ENCODE results near the gene ARMC7. TPM values are rescaled to one million over a fixed set of nuclear protein-coding genes. Genes with fewer than 3 reads are reported as not detected.
"Not testable (repeated sequence)": the region's sequence is repeated elsewhere in the genome, so short reads cannot be mapped to it uniquely, and the experiment has no call there.

The ARMC7 gene
- polyA plus RNA-seq, 1 donor (not counting 4 experiments of a cell fraction or from before 2014, with no cell fraction given): 4.2 TPM

DNA sequence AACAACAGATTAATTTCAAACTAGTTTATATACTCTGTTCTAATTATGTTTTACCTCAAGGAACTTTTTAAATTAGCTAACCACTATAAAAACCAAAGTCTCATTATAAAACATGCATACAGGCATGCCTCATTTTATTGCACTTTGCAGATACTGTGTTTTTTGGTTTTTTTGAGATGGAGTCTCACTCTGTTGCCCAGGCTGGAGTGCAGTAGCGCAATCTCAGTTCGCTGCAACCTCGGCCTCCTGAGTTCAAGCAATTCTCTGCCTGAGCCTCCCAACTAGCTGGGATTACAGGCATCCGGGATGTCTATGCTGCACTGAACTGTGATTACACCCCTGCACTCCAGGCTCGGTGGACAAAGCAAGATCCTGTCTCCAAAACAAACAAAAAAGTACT, 53.3 kb downstream of the ARMC7 start:
- Histone ChIP-seq H3K27me3 (ENCODE audit: control insufficient read depth, extremely low read depth, insufficient read depth, low read length) (no peaks in the 10 kb centered on the region), H3K79me2 (ENCODE audit: control insufficient read depth, insufficient read depth, low read length) (peaks cover 2% of the 10 kb centered on the region), H4K20me1 (ENCODE audit: control insufficient read depth, extremely low read depth, insufficient read depth, low read length) (no peaks in the 10 kb centered on the region), H3K9me1 (ENCODE audit: control insufficient read depth, extremely low read depth, insufficient read depth, low read length) (no peaks in the 10 kb centered on the region), H3K4me3 (ENCODE audit: control insufficient read depth in 2 of 3, extremely low read depth in 1 of 3, insufficient read depth in 2 of 3, low read depth in 1 of 3, low read length in 3 of 3) (no peak overlapping the region), H3K27ac (ENCODE audit: control insufficient read depth, insufficient read depth, low read length) (no peak overlapping the region), H3K4me1 (ENCODE audit: control insufficient read depth, extremely low read depth, insufficient read depth, low read length) (peaks cover 25% of the 10 kb centered on the region), H3K36me3 (ENCODE audit: control insufficient read depth in 2 of 2, extremely low read depth in 1 of 2, insufficient read depth in 2 of 2, low read length in 2 of 2) (peaks cover 7 to 17% of the 10 kb centered on the region in 2 experiments), H2AFZ (ENCODE audit: control insufficient read depth, low read length) (no peak overlapping the region), H3K9ac (ENCODE audit: control insufficient read depth, extremely low read depth, insufficient read depth, low read length) (no peak overlapping the region), H3K9me3 (ENCODE audit: control insufficient read depth, low read depth, low read length) (no peaks in the 10 kb centered on the region), H3K4me2 (ENCODE audit: control insufficient read depth, extremely low read depth, insufficient read depth, low read depth, low read length) (no peak overlapping the region)
- DNase-seq (ENCODE audit: low read depth, low spot score) (no peak), FAIRE-seq (no peak)
- TF ChIP-seq, protein P1, sequence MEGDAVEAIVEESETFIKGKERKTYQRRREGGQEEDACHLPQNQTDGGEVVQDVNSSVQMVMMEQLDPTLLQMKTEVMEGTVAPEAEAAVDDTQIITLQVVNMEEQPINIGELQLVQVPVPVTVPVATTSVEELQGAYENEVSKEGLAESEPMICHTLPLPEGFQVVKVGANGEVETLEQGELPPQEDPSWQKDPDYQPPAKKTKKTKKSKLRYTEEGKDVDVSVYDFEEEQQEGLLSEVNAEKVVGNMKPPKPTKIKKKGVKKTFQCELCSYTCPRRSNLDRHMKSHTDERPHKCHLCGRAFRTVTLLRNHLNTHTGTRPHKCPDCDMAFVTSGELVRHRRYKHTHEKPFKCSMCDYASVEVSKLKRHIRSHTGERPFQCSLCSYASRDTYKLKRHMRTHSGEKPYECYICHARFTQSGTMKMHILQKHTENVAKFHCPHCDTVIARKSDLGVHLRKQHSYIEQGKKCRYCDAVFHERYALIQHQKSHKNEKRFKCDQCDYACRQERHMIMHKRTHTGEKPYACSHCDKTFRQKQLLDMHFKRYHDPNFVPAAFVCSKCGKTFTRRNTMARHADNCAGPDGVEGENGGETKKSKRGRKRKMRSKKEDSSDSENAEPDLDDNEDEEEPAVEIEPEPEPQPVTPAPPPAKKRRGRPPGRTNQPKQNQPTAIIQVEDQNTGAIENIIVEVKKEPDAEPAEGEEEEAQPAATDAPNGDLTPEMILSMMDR (optimal IDR thresholded peaks at IDR 0.05 in 1 of 3, IDR thresholded peaks at IDR 0.05 in 1 of 3, conservative IDR thresholded peaks at IDR 0.05 in 1 of 3; ENCODE audit: extremely low read depth in 1 of 3, insufficient read depth in 2 of 3, low read length in 3 of 3): no peak
- TF ChIP-seq EZH2 (IDR thresholded peaks at IDR 0.05; ENCODE audit: low read length): no peak
- dilution Hi-C loops (cut with MboI; ENCODE audit: extremely low pct_ligation_motif_present, low sequenced_read_pairs): no loop called here

DNA sequence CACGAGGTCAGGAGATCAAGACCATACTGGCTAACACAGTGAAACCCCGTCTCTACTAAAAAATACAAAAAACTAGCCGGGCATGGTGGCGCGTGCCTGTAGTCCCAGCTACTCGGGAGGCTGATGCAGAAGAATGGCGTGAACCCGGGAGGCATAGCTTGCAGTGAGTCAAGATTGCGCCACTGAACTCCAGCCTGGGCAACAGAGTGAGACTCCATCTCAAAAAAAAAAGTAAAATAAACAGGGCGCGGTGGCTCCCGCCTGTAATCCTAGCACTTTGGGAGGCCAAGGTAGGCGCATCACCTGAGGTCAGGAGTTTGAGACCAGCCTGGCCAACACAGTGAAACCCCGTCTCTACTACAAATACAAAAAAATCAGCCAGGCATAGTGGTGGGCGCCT, 54.8 kb downstream of the ARMC7 start:
- H2AFZ ChIP-seq (ENCODE audit: control insufficient read depth, low read length); H3K9me3 ChIP-seq (ENCODE audit: control insufficient read depth, low read depth, low read length); DNase-seq (ENCODE audit: low read depth, low spot score); H3K9me1 ChIP-seq (ENCODE audit: control insufficient read depth, extremely low read depth, insufficient read depth, low read length); H3K4me3 ChIP-seq (ENCODE audit: control insufficient read depth in 2 of 3, extremely low read depth in 1 of 3, insufficient read depth in 2 of 3, low read depth in 1 of 3, low read length in 3 of 3); H3K27me3 ChIP-seq (ENCODE audit: control insufficient read depth, extremely low read depth, insufficient read depth, low read length); H3K27ac ChIP-seq (ENCODE audit: control insufficient read depth, insufficient read depth, low read length); FAIRE-seq; H4K20me1 ChIP-seq (ENCODE audit: control insufficient read depth, extremely low read depth, insufficient read depth, low read length); H3K9ac ChIP-seq (ENCODE audit: control insufficient read depth, extremely low read depth, insufficient read depth, low read length); H3K4me2 ChIP-seq (ENCODE audit: control insufficient read depth, extremely low read depth, insufficient read depth, low read depth, low read length); H3K79me2 ChIP-seq (ENCODE audit: control insufficient read depth, insufficient read depth, low read length); dilution Hi-C loops (cut with MboI; ENCODE audit: extremely low pct_ligation_motif_present, low sequenced_read_pairs): not testable (repeated sequence)
- Histone ChIP-seq H3K4me1 (ENCODE audit: control insufficient read depth, extremely low read depth, insufficient read depth, low read length) (peaks cover 10% of the 10 kb centered on the region), H3K36me3 (ENCODE audit: control insufficient read depth in 2 of 2, extremely low read depth in 1 of 2, insufficient read depth in 2 of 2, low read length in 2 of 2) (peaks cover 9 to 17% of the 10 kb centered on the region in 2 experiments)

DNA sequence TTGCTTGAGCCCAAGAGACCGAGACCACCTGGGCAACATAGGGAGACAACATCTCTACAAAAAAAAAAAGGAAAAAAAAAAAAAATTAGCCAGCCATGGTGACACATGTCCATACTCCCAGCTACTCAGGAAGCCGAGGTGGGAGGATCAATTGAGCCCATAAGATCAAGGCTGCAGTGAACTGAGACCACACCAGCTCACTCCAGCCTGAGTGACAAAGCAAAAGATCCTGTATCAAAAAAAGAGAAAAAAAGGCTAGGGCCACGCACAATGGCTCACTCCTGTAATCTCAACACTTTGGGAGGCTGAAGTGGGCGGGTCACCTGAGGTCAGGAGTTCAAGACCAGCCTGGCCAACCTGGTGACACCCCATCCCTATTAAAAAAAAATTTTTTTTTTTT, 59.2 kb downstream of the ARMC7 start:
- FAIRE-seq: no peak
- Histone ChIP-seq H3K27me3 (ENCODE audit: control insufficient read depth, extremely low read depth, insufficient read depth, low read length) (no peaks in the 10 kb centered on the region), H3K9ac (ENCODE audit: control insufficient read depth, extremely low read depth, insufficient read depth, low read length) (no peak overlapping the region), H3K9me1 (ENCODE audit: control insufficient read depth, extremely low read depth, insufficient read depth, low read length) (no peaks in the 10 kb centered on the region), H3K4me2 (ENCODE audit: control insufficient read depth, extremely low read depth, insufficient read depth, low read depth, low read length) (no peak overlapping the region), H4K20me1 (ENCODE audit: control insufficient read depth, extremely low read depth, insufficient read depth, low read length) (no peaks in the 10 kb centered on the region), H3K4me1 (ENCODE audit: control insufficient read depth, extremely low read depth, insufficient read depth, low read length) (no peaks in the 10 kb centered on the region), H2AFZ (ENCODE audit: control insufficient read depth, low read length) (no peak overlapping the region), H3K9me3 (ENCODE audit: control insufficient read depth, low read depth, low read length) (no peaks in the 10 kb centered on the region), H3K79me2 (ENCODE audit: control insufficient read depth, insufficient read depth, low read length) (peaks cover 41% of the 10 kb centered on the region), H3K27ac (ENCODE audit: control insufficient read depth, insufficient read depth, low read length) (no peak overlapping the region), H3K36me3 (ENCODE audit: control insufficient read depth in 2 of 2, extremely low read depth in 1 of 2, insufficient read depth in 2 of 2, low read length in 2 of 2) (peaks cover 11 to 26% of the 10 kb centered on the region in 2 experiments), H3K4me3 (ENCODE audit: control insufficient read depth in 2 of 3, extremely low read depth in 1 of 3, insufficient read depth in 2 of 3, low read depth in 1 of 3, low read length in 3 of 3) (no peak overlapping the region)
- TF ChIP-seq, protein P1 (optimal IDR thresholded peaks at IDR 0.05 in 1 of 3, IDR thresholded peaks at IDR 0.05 in 1 of 3, conservative IDR thresholded peaks at IDR 0.05 in 1 of 3; ENCODE audit: extremely low read depth in 1 of 3, insufficient read depth in 2 of 3, low read length in 3 of 3): no peak
- no peak for TF ChIP-seq EZH2 (IDR thresholded peaks at IDR 0.05; ENCODE audit: low read length)
- no peak for DNase-seq (ENCODE audit: low read depth, low spot score)
- dilution Hi-C loops (cut with MboI; ENCODE audit: extremely low pct_ligation_motif_present, low sequenced_read_pairs): no loop called here
